ENCODE results near the gene RARG.

DNA sequence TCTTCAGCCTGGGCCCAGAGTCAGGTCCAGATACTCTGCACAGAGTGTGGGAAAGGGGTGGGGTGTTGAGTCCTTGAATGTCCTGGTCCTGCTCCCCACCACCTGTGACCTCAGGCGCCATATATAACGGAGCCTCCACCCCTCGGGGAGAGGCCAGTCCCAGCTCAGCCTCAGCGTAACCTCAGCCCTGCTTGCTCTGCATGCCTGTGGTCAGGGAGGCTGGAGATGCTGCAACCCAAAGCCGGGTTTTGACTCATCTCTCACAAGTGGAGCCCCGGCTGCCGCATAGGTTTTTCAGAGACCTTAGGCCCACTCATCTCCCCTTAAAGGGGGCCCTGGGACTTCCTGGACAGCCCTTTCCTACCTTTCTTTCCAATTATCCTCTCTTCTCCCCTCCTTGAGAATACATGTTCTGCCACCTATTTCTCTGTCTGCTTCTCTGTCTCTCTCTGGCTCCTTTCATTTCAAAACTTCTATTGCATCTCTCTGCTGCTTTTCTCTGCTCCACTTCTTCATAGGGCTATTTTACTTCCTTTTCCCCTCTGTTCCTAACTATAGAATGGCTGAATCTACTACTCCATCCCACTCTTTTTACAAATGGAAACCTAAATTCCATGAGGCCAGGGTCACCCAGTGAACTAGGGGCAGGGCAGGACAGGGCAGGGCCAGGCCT is 26.1 kb downstream of the RARG start:
- TF ChIP-seq EP300 (IDR thresholded peaks at IDR 0.05) = no peak
- TF ChIP-seq, protein P1, sequence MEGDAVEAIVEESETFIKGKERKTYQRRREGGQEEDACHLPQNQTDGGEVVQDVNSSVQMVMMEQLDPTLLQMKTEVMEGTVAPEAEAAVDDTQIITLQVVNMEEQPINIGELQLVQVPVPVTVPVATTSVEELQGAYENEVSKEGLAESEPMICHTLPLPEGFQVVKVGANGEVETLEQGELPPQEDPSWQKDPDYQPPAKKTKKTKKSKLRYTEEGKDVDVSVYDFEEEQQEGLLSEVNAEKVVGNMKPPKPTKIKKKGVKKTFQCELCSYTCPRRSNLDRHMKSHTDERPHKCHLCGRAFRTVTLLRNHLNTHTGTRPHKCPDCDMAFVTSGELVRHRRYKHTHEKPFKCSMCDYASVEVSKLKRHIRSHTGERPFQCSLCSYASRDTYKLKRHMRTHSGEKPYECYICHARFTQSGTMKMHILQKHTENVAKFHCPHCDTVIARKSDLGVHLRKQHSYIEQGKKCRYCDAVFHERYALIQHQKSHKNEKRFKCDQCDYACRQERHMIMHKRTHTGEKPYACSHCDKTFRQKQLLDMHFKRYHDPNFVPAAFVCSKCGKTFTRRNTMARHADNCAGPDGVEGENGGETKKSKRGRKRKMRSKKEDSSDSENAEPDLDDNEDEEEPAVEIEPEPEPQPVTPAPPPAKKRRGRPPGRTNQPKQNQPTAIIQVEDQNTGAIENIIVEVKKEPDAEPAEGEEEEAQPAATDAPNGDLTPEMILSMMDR (IDR thresholded peaks at IDR 0.05) = no peak
- no peak for TF ChIP-seq POLR2AphosphoS5 (IDR thresholded peaks at IDR 0.05)
- no peak for TF ChIP-seq POLR2A (IDR thresholded peaks at IDR 0.05)
